ENCODE data around the gene SSPN.

The SSPN gene

DNA sequence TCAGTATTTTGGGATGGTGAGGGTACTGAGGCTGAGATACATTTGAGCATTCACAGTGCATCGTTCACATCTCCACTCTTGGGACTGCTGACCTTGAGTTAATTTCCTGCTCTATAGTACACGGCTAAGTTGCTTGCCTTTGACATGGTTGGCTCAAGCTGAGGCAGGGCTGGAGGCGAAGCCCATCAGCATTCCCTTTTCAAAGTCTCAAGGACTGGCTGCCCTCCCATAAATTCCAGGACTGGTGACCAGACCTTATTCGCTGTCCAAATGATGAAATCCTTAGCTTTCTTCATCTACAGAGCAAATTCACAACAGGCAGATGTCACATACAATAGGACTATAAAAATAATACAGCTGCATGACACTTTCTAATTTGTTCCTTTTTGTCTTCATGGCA, 85.9 kb downstream of the SSPN start:
- H3K9ac ChIP-seq (ENCODE audit: low read depth, low read length): no peak overlapping the region
- H3K36me3 ChIP-seq (ENCODE audit: insufficient read depth, low read length): no peaks in the 10 kb centered on the region
- no peaks in the 10 kb centered on the region for H3K27me3 ChIP-seq (ENCODE audit: insufficient read depth, low read length, poor library complexity)
- no peak overlapping the region for H2AFZ ChIP-seq (ENCODE audit: low read depth, low read length)
- H3K4me1 ChIP-seq (ENCODE audit: insufficient read depth, low read length): no peaks in the 10 kb centered on the region
- DNase-seq (no peak), ATAC-seq (ENCODE audit: insufficient read depth, low read depth) (no peak)
- H3K4me3 ChIP-seq (ENCODE audit: low read depth in 1 of 2, low read length in 2 of 2): no peak overlapping the region
- no peaks in the 10 kb centered on the region for H4K20me1 ChIP-seq (ENCODE audit: insufficient read depth, low read length)
- no peak for TF ChIP-seq EZH2 (IDR thresholded peaks at IDR 0.05; ENCODE audit: borderline replicate concordance, low read depth, low read length, severe bottlenecking)
- TF ChIP-seq, protein P1, sequence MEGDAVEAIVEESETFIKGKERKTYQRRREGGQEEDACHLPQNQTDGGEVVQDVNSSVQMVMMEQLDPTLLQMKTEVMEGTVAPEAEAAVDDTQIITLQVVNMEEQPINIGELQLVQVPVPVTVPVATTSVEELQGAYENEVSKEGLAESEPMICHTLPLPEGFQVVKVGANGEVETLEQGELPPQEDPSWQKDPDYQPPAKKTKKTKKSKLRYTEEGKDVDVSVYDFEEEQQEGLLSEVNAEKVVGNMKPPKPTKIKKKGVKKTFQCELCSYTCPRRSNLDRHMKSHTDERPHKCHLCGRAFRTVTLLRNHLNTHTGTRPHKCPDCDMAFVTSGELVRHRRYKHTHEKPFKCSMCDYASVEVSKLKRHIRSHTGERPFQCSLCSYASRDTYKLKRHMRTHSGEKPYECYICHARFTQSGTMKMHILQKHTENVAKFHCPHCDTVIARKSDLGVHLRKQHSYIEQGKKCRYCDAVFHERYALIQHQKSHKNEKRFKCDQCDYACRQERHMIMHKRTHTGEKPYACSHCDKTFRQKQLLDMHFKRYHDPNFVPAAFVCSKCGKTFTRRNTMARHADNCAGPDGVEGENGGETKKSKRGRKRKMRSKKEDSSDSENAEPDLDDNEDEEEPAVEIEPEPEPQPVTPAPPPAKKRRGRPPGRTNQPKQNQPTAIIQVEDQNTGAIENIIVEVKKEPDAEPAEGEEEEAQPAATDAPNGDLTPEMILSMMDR (IDR thresholded peaks at IDR 0.05; ENCODE audit: borderline replicate concordance, extremely low read depth, low read length, poor library complexity, severe bottlenecking): no peak
- H3K79me2 ChIP-seq (ENCODE audit: insufficient read depth, low read length): no peaks in the 10 kb centered on the region
- H3K9me3 ChIP-seq (ENCODE audit: insufficient read depth, low read length, severe bottlenecking): no peaks in the 10 kb centered on the region
- no peak overlapping the region for H3K4me2 ChIP-seq (ENCODE audit: insufficient read depth, low read length)
- H3K27ac ChIP-seq (ENCODE audit: low read length): no peak overlapping the region

DNA sequence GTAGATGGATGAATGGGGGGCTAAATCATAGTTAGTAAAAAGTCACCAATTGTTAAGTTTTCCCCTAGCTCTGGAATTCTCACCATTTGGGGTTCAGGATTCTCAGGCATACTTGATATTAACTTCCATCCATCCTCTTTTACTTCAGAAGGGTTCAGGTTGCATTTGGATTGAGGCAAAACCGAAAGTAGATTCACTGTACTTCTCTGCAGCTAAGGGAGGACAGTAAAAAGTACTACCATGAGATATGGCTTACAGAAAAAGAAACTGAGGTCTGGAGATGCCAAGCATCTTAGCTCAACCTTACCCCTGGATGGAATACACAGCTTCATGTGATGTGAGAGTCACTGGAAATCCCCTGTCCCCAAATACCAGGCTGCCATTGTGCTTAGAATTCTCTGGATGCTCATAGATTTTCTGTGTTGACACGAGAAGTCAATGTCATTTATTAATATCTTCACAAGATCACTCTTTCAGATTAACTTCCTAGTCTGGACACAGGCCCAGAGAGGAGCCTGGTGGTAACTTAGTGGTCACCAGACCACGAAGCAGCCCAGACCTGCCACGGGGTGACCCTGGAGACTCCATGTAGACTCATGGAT, 87.1 kb downstream of the SSPN start:
- Histone ChIP-seq H3K4me1 (ENCODE audit: insufficient read depth, low read length) (no peaks in the 10 kb centered on the region), H3K4me2 (ENCODE audit: insufficient read depth, low read length) (no peak overlapping the region), H3K4me3 (ENCODE audit: low read depth in 1 of 2, low read length in 2 of 2) (no peak overlapping the region), H3K79me2 (ENCODE audit: insufficient read depth, low read length) (no peaks in the 10 kb centered on the region), H2AFZ (ENCODE audit: low read depth, low read length) (no peak overlapping the region), H3K9ac (ENCODE audit: low read depth, low read length) (no peak overlapping the region), H3K27me3 (ENCODE audit: insufficient read depth, low read length, poor library complexity) (no peaks in the 10 kb centered on the region), H3K36me3 (ENCODE audit: insufficient read depth, low read length) (no peaks in the 10 kb centered on the region), H4K20me1 (ENCODE audit: insufficient read depth, low read length) (no peaks in the 10 kb centered on the region), H3K9me3 (ENCODE audit: insufficient read depth, low read length, severe bottlenecking) (no peaks in the 10 kb centered on the region), H3K27ac (ENCODE audit: low read length) (no peak overlapping the region)
- no peak for DNase-seq
- TF ChIP-seq, protein P1 (IDR thresholded peaks at IDR 0.05; ENCODE audit: borderline replicate concordance, extremely low read depth, low read length, poor library complexity, severe bottlenecking): no peak
- TF ChIP-seq EZH2 (IDR thresholded peaks at IDR 0.05; ENCODE audit: borderline replicate concordance, low read depth, low read length, severe bottlenecking): no peak
- 0 out of 3 replicates have a peak, but pooled peaks have one; percentile 56 for ATAC-seq (ENCODE audit: insufficient read depth, low read depth)

DNA sequence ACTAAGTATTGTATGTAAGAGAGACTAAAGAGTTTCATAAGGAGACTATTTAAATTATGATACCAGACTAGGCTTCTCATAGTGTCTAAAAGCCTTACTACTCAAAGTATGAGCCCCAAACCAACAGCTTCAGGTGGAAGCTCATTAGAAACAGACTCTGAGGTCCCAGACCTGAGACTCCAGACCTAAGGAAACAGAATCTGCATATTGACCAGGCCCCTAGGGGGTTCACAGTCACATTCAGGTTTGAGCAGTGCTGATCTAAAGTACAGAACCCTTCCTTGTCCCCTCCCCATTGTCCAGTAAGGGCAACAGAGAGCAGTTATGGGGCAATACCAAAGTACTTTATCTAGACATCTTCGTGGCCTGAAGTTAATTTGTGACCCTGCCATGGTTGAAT, 87.7 kb downstream of the SSPN start:
- Histone ChIP-seq H3K36me3 (ENCODE audit: insufficient read depth, low read length) (no peaks in the 10 kb centered on the region), H2AFZ (ENCODE audit: low read depth, low read length) (no peak overlapping the region), H3K9me3 (ENCODE audit: insufficient read depth, low read length, severe bottlenecking) (no peaks in the 10 kb centered on the region), H3K4me1 (ENCODE audit: insufficient read depth, low read length) (no peaks in the 10 kb centered on the region), H3K27ac (ENCODE audit: low read length) (no peak overlapping the region), H3K79me2 (ENCODE audit: insufficient read depth, low read length) (no peaks in the 10 kb centered on the region), H3K4me2 (ENCODE audit: insufficient read depth, low read length) (no peak overlapping the region), H4K20me1 (ENCODE audit: insufficient read depth, low read length) (no peaks in the 10 kb centered on the region), H3K9ac (ENCODE audit: low read depth, low read length) (no peak overlapping the region), H3K27me3 (ENCODE audit: insufficient read depth, low read length, poor library complexity) (no peaks in the 10 kb centered on the region), H3K4me3 (ENCODE audit: low read depth in 1 of 2, low read length in 2 of 2) (no peak overlapping the region)
- DNase-seq (no peak), ATAC-seq (ENCODE audit: insufficient read depth, low read depth) (no peak)
- no peak for TF ChIP-seq EZH2 (IDR thresholded peaks at IDR 0.05; ENCODE audit: borderline replicate concordance, low read depth, low read length, severe bottlenecking)
- TF ChIP-seq, protein P1 (IDR thresholded peaks at IDR 0.05; ENCODE audit: borderline replicate concordance, extremely low read depth, low read length, poor library complexity, severe bottlenecking): no peak
